ENCODE measurements around the gene DDX49. TPM values are rescaled to one million over a fixed set of nuclear protein-coding genes. Genes with fewer than 3 reads are reported as not detected.

DDX49 gene
- total RNA-seq, 1 experiment from 2014 or later: 68.8 TPM

GRCh38 chr19:18972851-18973250 is 53.3 kb downstream of the DDX49 start:
- no peaks in the 10 kb centered on the region for H3K36me3 ChIP-seq (ENCODE audit: insufficient read depth, low read length, poor library complexity, severe bottlenecking)
- no peaks in the 10 kb centered on the region for H3K9me3 ChIP-seq (ENCODE audit: low read depth, low read length, poor library complexity, severe bottlenecking)
- intact Hi-C loops (cut with micrococcal nuclease; ENCODE audit: unreplicated experiment): no loop called here
- no peak overlapping the region for H3K27ac ChIP-seq (ENCODE audit: low read depth, low read length, poor library complexity, severe bottlenecking)
- BruUV-seq (replicated peaks): no TSS peak
- no peaks in the 10 kb centered on the region for H3K27me3 ChIP-seq (replicated peaks; ENCODE audit: insufficient read depth, low read depth, low read length, poor library complexity)
- ChIA-PET CTCF (no interaction called here), POLR2A (ENCODE audit: low non-redundant PET) (no interaction called here)
- TF ChIP-seq, protein P1, sequence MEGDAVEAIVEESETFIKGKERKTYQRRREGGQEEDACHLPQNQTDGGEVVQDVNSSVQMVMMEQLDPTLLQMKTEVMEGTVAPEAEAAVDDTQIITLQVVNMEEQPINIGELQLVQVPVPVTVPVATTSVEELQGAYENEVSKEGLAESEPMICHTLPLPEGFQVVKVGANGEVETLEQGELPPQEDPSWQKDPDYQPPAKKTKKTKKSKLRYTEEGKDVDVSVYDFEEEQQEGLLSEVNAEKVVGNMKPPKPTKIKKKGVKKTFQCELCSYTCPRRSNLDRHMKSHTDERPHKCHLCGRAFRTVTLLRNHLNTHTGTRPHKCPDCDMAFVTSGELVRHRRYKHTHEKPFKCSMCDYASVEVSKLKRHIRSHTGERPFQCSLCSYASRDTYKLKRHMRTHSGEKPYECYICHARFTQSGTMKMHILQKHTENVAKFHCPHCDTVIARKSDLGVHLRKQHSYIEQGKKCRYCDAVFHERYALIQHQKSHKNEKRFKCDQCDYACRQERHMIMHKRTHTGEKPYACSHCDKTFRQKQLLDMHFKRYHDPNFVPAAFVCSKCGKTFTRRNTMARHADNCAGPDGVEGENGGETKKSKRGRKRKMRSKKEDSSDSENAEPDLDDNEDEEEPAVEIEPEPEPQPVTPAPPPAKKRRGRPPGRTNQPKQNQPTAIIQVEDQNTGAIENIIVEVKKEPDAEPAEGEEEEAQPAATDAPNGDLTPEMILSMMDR (conservative IDR thresholded peaks at IDR 0.05; ENCODE audit: low read depth, low read length): no peak
- no peak for TF ChIP-seq EZH2 (IDR thresholded peaks at IDR 0.05; ENCODE audit: borderline replicate concordance, low read depth, low read length, poor library complexity, severe bottlenecking)
- H3K4me1 ChIP-seq (ENCODE audit: insufficient read depth, low read length, poor library complexity, severe bottlenecking): peaks cover 26% of the 10 kb centered on the region
- H3K4me3 ChIP-seq (ENCODE audit: low read depth, low read length, poor library complexity, severe bottlenecking): no peak overlapping the region
- no peak for DNase-seq (ENCODE audit: low spot score)

- POLR2A ChIA-PET (ENCODE audit: low non-redundant PET): no interaction called here
- BruUV-seq (replicated peaks): no TSS peak
- intact Hi-C loops (cut with micrococcal nuclease; ENCODE audit: unreplicated experiment): no loop called here
- Histone ChIP-seq H3K9me3 (ENCODE audit: low read depth, low read length, poor library complexity, severe bottlenecking) (no peaks in the 10 kb centered on the region), H3K36me3 (ENCODE audit: insufficient read depth, low read length, poor library complexity, severe bottlenecking) (no peaks in the 10 kb centered on the region), H3K4me1 (ENCODE audit: insufficient read depth, low read length, poor library complexity, severe bottlenecking) (peaks cover 18% of the 10 kb centered on the region), H3K27ac (ENCODE audit: low read depth, low read length, poor library complexity, severe bottlenecking) (no peak overlapping the region), H3K4me3 (ENCODE audit: low read depth, low read length, poor library complexity, severe bottlenecking) (no peak overlapping the region), H3K27me3 (replicated peaks; ENCODE audit: insufficient read depth, low read depth, low read length, poor library complexity) (no peaks in the 10 kb centered on the region)
- no peak for TF ChIP-seq EZH2 (IDR thresholded peaks at IDR 0.05; ENCODE audit: borderline replicate concordance, low read depth, low read length, poor library complexity, severe bottlenecking)
- TF ChIP-seq, protein P1 (conservative IDR thresholded peaks at IDR 0.05; ENCODE audit: low read depth, low read length): no peak
- DNase-seq (ENCODE audit: low spot score): no peak
- CTCF ChIA-PET: no interaction called here
These were observed 55.5 kb downstream of the DDX49 start for GRCh38 chr19:18975011-18975410.

- no peaks in the 10 kb centered on the region for H3K27me3 ChIP-seq (replicated peaks; ENCODE audit: insufficient read depth, low read depth, low read length, poor library complexity)
- peak; percentile 80 for DNase-seq (ENCODE audit: low spot score)
- H3K36me3 ChIP-seq (ENCODE audit: insufficient read depth, low read length, poor library complexity, severe bottlenecking): no peaks in the 10 kb centered on the region
- TF ChIP-seq, protein P1 (conservative IDR thresholded peaks at IDR 0.05; ENCODE audit: low read depth, low read length): no peak
- TF ChIP-seq EZH2 (IDR thresholded peaks at IDR 0.05; ENCODE audit: borderline replicate concordance, low read depth, low read length, poor library complexity, severe bottlenecking): no peak
- peaks cover 16% of the 10 kb centered on the region for H3K4me1 ChIP-seq (ENCODE audit: insufficient read depth, low read length, poor library complexity, severe bottlenecking)
- intact Hi-C loops (cut with micrococcal nuclease; ENCODE audit: unreplicated experiment): no loop called here
- H3K9me3 ChIP-seq (ENCODE audit: low read depth, low read length, poor library complexity, severe bottlenecking): no peaks in the 10 kb centered on the region
- no TSS peak for BruUV-seq (replicated peaks)
- no peak overlapping the region for H3K27ac ChIP-seq (ENCODE audit: low read depth, low read length, poor library complexity, severe bottlenecking)
- POLR2A ChIA-PET (ENCODE audit: low non-redundant PET): no interaction called here
- no peak overlapping the region for H3K4me3 ChIP-seq (ENCODE audit: low read depth, low read length, poor library complexity, severe bottlenecking)
- CTCF ChIA-PET: no interaction called here
These were observed 56.4 kb downstream of the DDX49 start for GRCh38 chr19:18975869-18976268.

Other genes with a start within 250 kb of the DDX49 start
- gene CRTC1, start 236.0 kb upstream of the DDX49 start, total RNA-seq (2021): 18.1 and 20.3 TPM in 2 replicates
- not detected in 2 replicates for gene COMP, start 128.4 kb upstream of the DDX49 start, total RNA-seq (2021)
- 78.9 and 83.8 TPM in 2 replicates for gene UPF1, start 87.8 kb upstream of the DDX49 start, total RNA-seq (2021)
- 10.0 and 11.4 TPM in 2 replicates for gene CERS1, start 23.6 kb upstream of the DDX49 start, total RNA-seq (2021)
- gene COPE, start 328 bp upstream of the DDX49 start, total RNA-seq (2021): 244 and 267 TPM in 2 replicates
- 23.9 and 31.0 TPM in 2 replicates for gene HOMER3, start 21.5 kb downstream of the DDX49 start, total RNA-seq (2021)
- gene SUGP2, start 113.8 kb downstream of the DDX49 start, total RNA-seq (2021): 120 and 136 TPM in 2 replicates
- 59.5 and 62.7 TPM in 2 replicates for gene ARMC6, start 113.9 kb downstream of the DDX49 start, total RNA-seq (2021)
- gene SLC25A42, start 144.3 kb downstream of the DDX49 start, total RNA-seq (2021): 3.5 and 4.5 TPM in 2 replicates
- gene TMEM161A, start 218.8 kb downstream of the DDX49 start, total RNA-seq (2021): 34.4 and 42.8 TPM in 2 replicates